HG02759 (cell line): ENCODE measurements around the gene REV3L.

Source experiments
- ATAC-seq: cut with Tn5 transposase; IDR thresholded peaks from one replicate; pipeline ENCODE4 v1.9.1; 2021; ENCODE audit warnings: mild to moderate bottlenecking, moderate library complexity; ENCODE audit not compliant: unreplicated experiment

REV3L gene

DNA sequence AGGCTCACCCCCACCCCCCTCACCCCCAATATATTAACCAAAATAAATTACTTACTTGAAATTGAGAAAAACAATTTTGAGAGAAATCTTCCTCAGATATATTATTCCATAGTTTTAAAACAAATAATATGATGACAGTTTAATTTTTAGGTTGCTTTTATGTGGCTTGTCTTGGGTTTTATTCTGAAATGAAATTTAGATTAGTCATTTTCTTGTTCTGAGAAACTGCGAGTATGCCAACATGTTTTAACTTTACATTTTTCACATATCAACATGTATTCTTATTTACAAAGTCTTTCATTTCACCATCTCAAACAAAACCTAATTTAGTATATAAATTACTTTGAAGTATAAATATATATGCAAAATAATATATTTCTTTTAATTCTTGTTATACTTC, 11.1 kb downstream of the REV3L start:
- no peak for ATAC-seq

- ATAC-seq, result no peak
These were observed 11.5 kb downstream of the REV3L start for GRCh38 chr6:111471533-111471932.

DNA sequence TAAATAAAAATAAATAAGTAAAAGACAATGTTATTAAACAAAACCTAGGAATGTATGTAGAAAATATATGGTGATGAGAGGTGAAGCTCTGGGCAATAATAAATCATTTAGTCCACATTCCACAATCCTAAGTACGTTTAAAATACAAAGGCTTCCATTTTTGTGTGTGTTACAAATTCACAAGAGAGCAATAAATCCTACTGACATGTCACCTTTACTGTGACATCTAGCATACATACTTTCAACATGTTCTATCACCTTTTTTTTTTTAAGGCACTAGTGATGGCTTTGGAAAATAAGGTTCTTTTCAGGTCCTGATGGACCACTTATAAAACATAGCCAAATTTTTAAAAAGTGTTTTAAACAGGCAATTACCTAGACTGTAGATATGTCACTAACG, 12.0 kb downstream of the REV3L start:
- ATAC-seq, result no peak

DNA sequence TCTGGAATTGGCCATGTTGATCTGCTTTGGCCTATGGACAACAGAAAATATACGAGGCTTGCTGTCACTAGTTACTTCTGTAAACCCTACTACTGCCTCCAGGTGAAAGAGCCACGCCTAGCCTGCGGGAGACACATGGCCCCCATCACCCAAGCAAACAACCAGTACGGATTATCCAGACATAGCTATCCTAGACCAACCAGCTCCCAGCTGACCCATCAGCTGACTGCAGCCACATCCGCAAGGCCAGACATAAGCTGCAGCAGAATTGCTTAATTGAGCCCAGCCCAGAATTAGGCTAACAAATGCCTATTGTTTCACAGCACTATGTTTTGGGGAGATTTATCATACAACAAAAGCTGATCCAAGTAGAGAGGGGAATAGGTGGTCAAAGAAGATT, 13.5 kb downstream of the REV3L start:
- no peak for ATAC-seq

DNA sequence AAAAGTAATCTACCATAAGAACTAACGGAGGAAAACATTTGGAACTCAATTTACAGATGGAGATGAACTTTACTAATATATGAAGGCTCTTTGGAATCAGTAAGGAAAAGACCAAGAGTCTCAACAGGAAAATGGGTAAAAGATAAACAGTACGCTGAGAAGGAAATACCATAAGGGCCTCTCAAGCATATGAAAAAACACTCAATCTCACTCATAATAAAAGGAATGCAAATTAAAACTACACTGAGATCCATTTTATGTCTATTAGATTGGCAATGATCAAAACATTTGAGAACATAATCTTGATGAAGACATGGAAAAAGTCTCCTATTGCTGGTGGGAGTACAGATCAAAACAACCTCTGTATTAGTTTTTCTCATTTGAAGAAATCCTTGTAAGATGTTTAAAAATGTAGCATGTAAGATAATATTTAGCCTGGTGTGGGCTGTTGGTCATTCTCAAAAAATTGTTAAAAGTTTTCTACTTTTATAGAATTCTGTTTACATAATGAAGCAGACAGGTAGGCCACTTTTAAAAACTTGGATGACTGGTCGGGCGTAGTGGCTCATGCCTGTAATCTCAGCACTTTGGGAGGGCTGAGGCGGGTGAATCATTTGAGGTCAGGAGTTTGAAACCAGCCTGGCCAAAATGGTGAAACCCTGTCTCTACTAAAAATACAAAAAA, 14.5 kb downstream of the REV3L start:
- ATAC-seq, result no peak

DNA sequence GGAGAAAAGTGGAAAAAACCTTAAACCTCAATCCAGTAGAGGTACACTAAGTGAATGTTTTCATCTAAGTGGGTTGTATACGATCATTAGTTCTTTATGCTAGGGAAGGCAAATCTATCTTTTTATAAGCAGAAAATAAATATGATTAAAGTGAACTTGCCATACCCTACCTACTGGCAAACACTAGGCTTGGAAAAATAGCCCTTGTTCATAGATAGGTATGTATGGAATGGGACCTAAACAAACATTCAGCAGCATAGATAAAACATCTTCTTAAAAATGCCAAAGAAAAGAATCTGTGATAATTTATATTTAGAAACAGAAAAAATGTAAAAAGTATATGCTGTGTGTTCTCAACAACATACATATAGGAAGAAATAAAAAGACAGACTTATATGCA, 18.8 kb downstream of the REV3L start:
- no peak for ATAC-seq

GRCh38 chr6:111462770-111463391, 20.1 kb downstream of the REV3L start:
- ATAC-seq, result no peak

GRCh38 chr6:111461860-111462259, 21.2 kb downstream of the REV3L start:
- no peak for ATAC-seq

- ATAC-seq, result no peak
These were observed 24.3 kb downstream of the REV3L start for GRCh38 chr6:111458670-111459232.

- no peak for ATAC-seq
These were observed 26.8 kb downstream of the REV3L start for GRCh38 chr6:111456208-111456607.

DNA sequence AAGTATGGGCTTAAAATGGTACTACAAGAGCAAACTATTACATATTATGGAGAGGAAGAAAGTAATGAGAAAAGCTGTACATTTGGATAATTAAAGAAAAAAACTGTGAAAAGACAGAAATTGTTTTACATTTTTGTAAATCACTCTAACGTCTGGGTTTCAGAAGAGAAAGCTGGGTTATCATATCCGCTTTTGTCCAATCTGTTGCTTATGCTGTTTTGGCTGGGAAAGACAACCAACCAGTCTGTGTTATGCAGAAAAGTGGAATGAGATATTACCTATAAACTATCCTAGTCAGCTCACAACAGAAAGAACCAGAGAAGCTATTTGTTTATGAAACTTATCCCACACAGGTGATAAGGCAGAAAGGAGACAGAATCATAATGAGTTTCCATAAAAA, 32.4 kb downstream of the REV3L start:
- ATAC-seq, result no peak

GRCh38 chr6:111450087-111450486, 32.9 kb downstream of the REV3L start:
- no peak for ATAC-seq

GRCh38 chr6:111449129-111449528, 33.9 kb downstream of the REV3L start:
- ATAC-seq, result no peak

DNA sequence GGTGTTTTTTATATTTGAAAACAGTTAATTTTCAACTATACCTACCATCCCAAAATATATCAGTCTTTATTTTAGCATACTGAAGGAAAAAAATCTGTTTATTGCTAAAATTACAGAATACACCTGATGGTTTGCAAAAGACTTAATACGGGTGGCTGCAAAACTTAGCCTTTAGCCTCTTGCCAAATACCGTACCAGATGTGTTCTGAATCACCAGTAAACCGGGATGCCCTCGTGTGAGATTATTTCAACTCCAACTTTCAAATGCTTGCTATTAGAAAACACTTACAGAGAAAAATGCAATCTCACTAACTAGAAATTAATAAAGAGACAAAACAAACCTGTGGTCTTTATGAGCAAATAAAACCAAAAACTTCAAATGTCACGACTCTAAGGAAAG, 36.0 kb downstream of the REV3L start:
- no peak for ATAC-seq

DNA sequence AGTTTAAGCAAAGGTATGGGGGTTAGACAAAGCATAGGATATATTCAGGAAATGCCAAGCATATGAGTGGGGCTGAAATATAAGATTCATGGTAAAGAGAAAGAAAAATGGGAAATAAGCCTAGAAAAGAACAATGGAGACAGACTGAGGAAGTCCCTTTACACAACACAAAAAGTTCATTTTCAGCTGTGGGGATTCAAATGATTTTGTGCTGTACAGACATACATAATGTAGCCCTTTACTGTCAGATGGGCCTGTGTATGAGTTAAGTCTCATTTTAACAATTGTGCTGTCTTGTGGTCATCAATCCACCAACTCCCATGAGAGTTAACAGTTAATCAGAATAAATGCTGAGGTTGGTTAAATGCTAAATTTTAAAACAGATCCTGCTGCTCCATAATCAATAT, 37.2 kb downstream of the REV3L start:
- no peak for ATAC-seq

DNA sequence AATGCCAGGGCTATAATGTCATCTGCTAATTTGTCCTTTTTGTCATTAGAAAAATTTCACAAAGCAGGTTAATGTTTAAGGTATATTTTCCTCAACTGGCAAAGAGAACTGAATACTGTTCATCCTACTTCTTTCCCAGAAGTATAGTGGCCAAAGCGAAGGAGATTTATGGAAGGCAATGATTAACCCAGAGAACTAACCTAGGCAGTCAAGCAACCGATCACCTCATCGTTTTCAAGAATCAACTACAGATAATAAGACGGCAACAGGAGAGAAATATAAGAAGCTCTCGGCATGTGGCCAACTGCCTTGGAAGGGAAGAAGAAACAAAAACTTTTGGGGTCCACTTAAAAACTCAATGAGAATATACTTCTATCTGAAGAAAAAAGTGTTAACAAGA, 38.2 kb downstream of the REV3L start:
- no peak for ATAC-seq

DNA sequence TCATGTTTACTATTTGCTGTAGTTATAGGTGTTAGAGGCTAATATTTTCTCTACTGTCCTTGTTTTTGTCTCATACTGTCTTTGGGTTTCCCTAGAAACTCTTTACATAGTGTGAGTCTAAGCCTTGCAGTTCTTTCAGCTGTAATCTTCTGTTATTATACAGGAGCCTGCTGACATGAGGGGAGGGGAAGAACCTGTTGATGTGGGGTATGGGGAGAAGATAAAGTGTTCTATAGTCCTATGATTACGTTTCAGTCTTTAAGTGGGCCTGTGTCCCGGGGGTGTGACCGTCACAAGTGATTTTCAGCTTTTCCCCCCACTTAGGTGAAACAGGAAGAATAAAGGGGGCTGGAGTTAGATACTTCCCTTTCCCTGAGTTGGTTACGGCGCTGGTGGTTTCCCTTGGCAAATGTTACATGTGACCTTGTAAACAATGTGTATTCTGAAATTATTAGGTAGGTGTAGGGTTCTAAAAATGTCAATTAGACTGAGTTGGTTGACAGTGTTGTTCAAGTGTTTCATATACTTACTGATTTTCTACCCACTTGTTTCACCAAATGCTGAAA, 41.3 kb downstream of the REV3L start:
- ATAC-seq, result no peak

- ATAC-seq, result no peak
These were observed 43.8 kb downstream of the REV3L start for GRCh38 chr6:111439171-111439570.

DNA sequence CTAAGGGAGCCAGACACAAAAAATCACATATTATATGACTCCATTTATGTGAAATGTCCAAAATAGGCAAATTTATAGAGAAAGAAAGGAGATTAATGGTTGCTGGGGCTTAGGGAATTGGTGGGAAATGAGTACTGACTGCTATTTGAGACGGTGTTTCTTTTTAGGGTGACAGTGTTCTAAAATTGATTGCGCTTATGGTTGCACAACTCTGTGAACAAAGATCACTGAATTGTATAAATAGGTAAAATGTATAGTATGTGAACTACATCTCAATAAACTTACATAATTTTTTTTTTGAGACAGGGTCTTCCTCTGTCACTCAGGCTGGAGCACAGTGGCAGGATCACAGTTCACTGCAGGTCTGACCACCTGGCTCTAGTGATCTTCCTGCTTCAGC, 45.4 kb downstream of the REV3L start:
- ATAC-seq, result no peak

DNA sequence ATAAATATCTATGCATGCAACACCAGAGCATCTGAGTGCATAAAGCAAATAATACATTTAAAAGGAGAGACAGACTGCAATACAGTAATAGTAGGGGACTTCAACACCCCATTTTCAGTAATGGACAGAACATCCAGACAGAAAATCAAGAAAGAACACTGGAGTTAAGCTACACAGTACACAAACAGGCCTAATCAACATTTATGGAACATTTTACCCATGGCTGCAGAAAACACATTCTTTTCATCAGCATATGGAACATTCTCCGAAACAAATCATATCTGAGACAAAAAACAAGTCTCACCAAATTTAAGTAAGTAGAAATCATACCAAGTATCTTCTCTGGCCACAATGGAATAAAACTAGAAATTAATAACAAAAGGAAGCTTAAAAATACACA, 50.5 kb downstream of the REV3L start:
- ATAC-seq, result no peak

- no peak for ATAC-seq
These were observed 52.2 kb downstream of the REV3L start for GRCh38 chr6:111430605-111431376.

- no peak for ATAC-seq
These were observed 53.4 kb downstream of the REV3L start for GRCh38 chr6:111429571-111429970.
